ENCODE results near the gene SLC6A18. TPM values are rescaled to one million over a fixed set of nuclear protein-coding genes. Genes with fewer than 3 reads are reported as not detected.
"Not testable (repeated sequence)": the region's sequence is repeated elsewhere in the genome, so short reads cannot be mapped to it uniquely, and the experiment has no call there.

The SLC6A18 gene
- total and polyA plus RNA-seq, 2 donors from 2014 or later, result 1.5 TPM; not detected in 1

DNA sequence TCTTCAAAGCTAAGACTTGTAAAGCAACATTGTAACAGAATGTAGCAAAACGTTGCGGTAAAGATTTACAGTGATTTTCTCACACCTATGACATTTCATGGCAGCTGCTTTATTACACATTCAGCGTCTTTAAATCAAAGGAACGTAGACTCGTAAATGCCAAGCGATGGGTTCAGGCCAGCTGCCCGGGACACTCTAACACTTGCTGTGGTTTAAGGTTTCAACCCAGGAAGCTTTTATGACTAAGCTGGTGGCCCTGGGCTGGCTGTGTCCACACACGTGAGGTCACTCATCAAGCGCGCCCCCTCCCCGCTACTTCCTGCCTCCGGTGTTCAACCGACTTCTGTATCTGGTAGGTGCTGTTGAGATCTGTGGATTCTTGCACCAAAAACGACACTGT lies 2.5 kb downstream of the SLC6A18 start:
- Histone ChIP-seq H3K36me3 (ENCODE audit: control insufficient read depth in 2 of 3, insufficient read depth in 3 of 3, low read length in 3 of 3) (no peaks in the 10 kb centered on the region), H3K27me3 (ENCODE audit: control insufficient read depth, insufficient read depth, low read length) (no peaks in the 10 kb centered on the region), H3K9me3 (ENCODE audit: control insufficient read depth in 2 of 3, insufficient read depth in 1 of 3, low read length in 3 of 3) (no peaks in the 10 kb centered on the region), H3K9ac (ENCODE audit: low read length in 3 of 3) (no peak overlapping the region), H3K4me1 (ENCODE audit: control insufficient read depth in 2 of 3, insufficient read depth in 2 of 3, low read depth in 1 of 3, low read length in 3 of 3) (peaks cover 0 to 9% (median 4%) of the 10 kb centered on the region in 3 donors), H3K27ac (ENCODE audit: low read depth in 2 of 2, low read length in 2 of 2) (no peak overlapping the region), H3K4me3 (ENCODE audit: low read length in 3 of 3) (no peak overlapping the region)
- peak in 4 of 5 donors; percentile 86 to 92 (median 91) for DNase-seq
- no peak for FAIRE-seq
- intact Hi-C loops (cut with DNase I), result no loop called here
- TF ChIP-seq, protein P1, sequence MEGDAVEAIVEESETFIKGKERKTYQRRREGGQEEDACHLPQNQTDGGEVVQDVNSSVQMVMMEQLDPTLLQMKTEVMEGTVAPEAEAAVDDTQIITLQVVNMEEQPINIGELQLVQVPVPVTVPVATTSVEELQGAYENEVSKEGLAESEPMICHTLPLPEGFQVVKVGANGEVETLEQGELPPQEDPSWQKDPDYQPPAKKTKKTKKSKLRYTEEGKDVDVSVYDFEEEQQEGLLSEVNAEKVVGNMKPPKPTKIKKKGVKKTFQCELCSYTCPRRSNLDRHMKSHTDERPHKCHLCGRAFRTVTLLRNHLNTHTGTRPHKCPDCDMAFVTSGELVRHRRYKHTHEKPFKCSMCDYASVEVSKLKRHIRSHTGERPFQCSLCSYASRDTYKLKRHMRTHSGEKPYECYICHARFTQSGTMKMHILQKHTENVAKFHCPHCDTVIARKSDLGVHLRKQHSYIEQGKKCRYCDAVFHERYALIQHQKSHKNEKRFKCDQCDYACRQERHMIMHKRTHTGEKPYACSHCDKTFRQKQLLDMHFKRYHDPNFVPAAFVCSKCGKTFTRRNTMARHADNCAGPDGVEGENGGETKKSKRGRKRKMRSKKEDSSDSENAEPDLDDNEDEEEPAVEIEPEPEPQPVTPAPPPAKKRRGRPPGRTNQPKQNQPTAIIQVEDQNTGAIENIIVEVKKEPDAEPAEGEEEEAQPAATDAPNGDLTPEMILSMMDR (IDR thresholded peaks at IDR 0.05; ENCODE audit: borderline replicate concordance, extremely low read depth, insufficient read depth), result no peak

DNA sequence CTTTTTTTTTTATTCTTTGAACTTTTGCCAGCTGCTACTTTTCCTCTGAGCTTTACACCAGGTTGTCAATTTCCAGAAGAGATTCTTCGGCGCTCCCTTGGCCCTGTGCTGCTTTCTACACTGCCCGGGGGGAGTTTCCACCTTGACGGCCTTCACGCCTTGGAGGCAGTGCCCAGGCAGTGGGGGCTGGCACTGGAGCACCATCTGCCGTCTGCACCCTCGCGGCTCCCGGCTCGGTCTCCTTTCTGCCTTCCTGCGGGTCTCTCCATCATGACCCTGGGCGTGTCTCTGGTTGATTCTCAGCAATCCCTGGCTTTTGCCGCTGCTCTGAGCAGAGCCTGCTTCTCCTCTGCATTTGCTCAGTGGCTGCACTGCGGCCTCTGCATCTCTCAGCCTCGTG lies 2.9 kb downstream of the SLC6A18 start:
- peak in 2 of 5 donors; percentile 53 to 54 for DNase-seq
- Histone ChIP-seq H3K4me3 (ENCODE audit: low read length in 3 of 3) (no peak overlapping the region), H3K36me3 (ENCODE audit: control insufficient read depth in 2 of 3, insufficient read depth in 3 of 3, low read length in 3 of 3) (no peaks in the 10 kb centered on the region), H3K9ac (ENCODE audit: low read length in 3 of 3) (no peak overlapping the region), H3K9me3 (ENCODE audit: control insufficient read depth in 2 of 3, insufficient read depth in 1 of 3, low read length in 3 of 3) (no peaks in the 10 kb centered on the region), H3K4me1 (ENCODE audit: control insufficient read depth in 2 of 3, insufficient read depth in 2 of 3, low read depth in 1 of 3, low read length in 3 of 3) (peaks cover 0 to 9% (median 3%) of the 10 kb centered on the region in 3 donors), H3K27ac (ENCODE audit: low read depth in 2 of 2, low read length in 2 of 2) (no peak overlapping the region), H3K27me3 (ENCODE audit: control insufficient read depth, insufficient read depth, low read length) (no peaks in the 10 kb centered on the region)
- FAIRE-seq, result no peak
- TF ChIP-seq, protein P1 (IDR thresholded peaks at IDR 0.05; ENCODE audit: borderline replicate concordance, extremely low read depth, insufficient read depth), result no peak
- intact Hi-C loops (cut with DNase I), result no loop called here

DNA sequence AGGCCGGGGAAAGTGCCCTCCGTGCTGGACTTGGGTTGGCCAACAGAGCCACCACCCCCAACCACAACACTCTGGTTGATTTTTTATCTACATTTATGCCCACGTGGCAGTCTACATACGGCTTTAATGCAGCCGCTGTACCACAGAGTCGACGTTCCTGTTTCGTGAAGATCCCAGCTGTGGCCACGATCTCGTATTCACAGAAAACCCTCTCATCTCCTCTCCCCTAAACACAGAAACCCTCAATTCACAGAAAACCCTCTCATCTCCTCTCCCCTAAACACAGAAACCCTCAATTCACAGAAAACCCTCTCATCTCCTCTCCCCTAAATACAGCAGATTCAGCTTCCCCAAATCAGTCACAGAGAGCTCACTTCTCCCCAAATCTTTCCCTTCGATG lies 3.8 kb downstream of the SLC6A18 start:
- H3K27me3 ChIP-seq (ENCODE audit: control insufficient read depth, insufficient read depth, low read length); intact Hi-C loops (cut with DNase I); FAIRE-seq; H3K9ac ChIP-seq (ENCODE audit: low read length in 3 of 3); H3K4me3 ChIP-seq (ENCODE audit: low read length in 3 of 3); H3K9me3 ChIP-seq (ENCODE audit: control insufficient read depth in 2 of 3, insufficient read depth in 1 of 3, low read length in 3 of 3); DNase-seq; H3K4me1 ChIP-seq (ENCODE audit: control insufficient read depth in 2 of 3, insufficient read depth in 2 of 3, low read depth in 1 of 3, low read length in 3 of 3); H3K36me3 ChIP-seq (ENCODE audit: control insufficient read depth in 2 of 3, insufficient read depth in 3 of 3, low read length in 3 of 3); H3K27ac ChIP-seq (ENCODE audit: low read depth in 2 of 2, low read length in 2 of 2): not testable (repeated sequence)

DNA sequence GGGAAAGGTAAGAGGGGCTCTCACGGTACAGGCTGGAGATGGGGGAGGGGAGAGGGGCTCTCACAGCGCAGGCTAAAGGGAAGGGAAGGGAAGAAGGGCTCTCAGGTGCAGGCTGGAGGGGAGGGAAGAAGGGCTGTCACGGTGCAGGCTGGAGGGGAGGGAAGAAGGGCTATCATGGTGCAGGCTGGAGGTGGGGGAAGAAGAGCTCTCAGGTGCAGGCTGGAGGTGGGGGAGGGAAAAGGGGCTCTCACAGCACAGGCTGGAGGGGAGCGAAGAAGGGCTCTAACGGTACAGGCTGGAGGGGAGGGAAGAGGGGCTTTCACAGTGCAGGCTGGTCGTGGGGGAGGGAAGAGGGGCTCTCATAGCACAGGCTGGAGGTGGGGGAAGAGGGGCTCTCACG lies 4.6 kb downstream of the SLC6A18 start:
- no peak overlapping the region for H3K9ac ChIP-seq (ENCODE audit: low read length in 3 of 3)
- TF ChIP-seq, protein P1 (IDR thresholded peaks at IDR 0.05; ENCODE audit: borderline replicate concordance, extremely low read depth, insufficient read depth), result no peak
- H3K4me1 ChIP-seq (ENCODE audit: control insufficient read depth in 2 of 3, insufficient read depth in 2 of 3, low read depth in 1 of 3, low read length in 3 of 3), result no peaks in the 10 kb centered on the region
- no peak overlapping the region for H3K27ac ChIP-seq (ENCODE audit: low read depth in 2 of 2, low read length in 2 of 2)
- DNase-seq (no peak), FAIRE-seq (no peak)
- H3K4me3 ChIP-seq (ENCODE audit: low read length in 3 of 3), result no peak overlapping the region
- H3K36me3 ChIP-seq (ENCODE audit: control insufficient read depth in 2 of 3, insufficient read depth in 3 of 3, low read length in 3 of 3), result no peaks in the 10 kb centered on the region
- intact Hi-C loops (cut with DNase I), result no loop called here
- H3K9me3 ChIP-seq (ENCODE audit: control insufficient read depth in 2 of 3, insufficient read depth in 1 of 3, low read length in 3 of 3), result no peaks in the 10 kb centered on the region
- H3K27me3 ChIP-seq (ENCODE audit: control insufficient read depth, insufficient read depth, low read length), result no peaks in the 10 kb centered on the region

Measured in kidney (tissue), 14 donors.